Measurements from ENCODE around the gene RAB28.

GRCh38 chr4:13493793-13494192, 9.7 kb upstream of the RAB28 start:
- TF ChIP-seq PKNOX1 (IDR thresholded peaks at IDR 0.05) (no peak), ZBTB1 (CRISPR knock-in tag; IDR thresholded peaks at IDR 0.05; ENCODE audit: borderline replicate concordance, low read depth) (no peak), POLR2A (conservative IDR thresholded peaks at IDR 0.05) (no peak), KAT7 (CRISPR knock-in tag; IDR thresholded peaks at IDR 0.05; ENCODE audit: borderline replicate concordance) (no peak), PCBP1 (IDR thresholded peaks at IDR 0.05; ENCODE audit: low read depth, low read length, poor library complexity, severe bottlenecking) (no peak), FOXK1 (CRISPR knock-in tag; IDR thresholded peaks at IDR 0.05; ENCODE audit: borderline replicate concordance) (no peak), ZNF140 (CRISPR knock-in tag; IDR thresholded peaks at IDR 0.05) (no peak), CHCHD3 (CRISPR knock-in tag; IDR thresholded peaks at IDR 0.05) (no peak), PATZ1 (CRISPR knock-in tag; IDR thresholded peaks at IDR 0.05; ENCODE audit: borderline replicate concordance) (no peak), GTF2F1 (IDR thresholded peaks at IDR 0.05; ENCODE audit: low read depth, low read length) (no peak)
- TF ChIP-seq, protein P1, sequence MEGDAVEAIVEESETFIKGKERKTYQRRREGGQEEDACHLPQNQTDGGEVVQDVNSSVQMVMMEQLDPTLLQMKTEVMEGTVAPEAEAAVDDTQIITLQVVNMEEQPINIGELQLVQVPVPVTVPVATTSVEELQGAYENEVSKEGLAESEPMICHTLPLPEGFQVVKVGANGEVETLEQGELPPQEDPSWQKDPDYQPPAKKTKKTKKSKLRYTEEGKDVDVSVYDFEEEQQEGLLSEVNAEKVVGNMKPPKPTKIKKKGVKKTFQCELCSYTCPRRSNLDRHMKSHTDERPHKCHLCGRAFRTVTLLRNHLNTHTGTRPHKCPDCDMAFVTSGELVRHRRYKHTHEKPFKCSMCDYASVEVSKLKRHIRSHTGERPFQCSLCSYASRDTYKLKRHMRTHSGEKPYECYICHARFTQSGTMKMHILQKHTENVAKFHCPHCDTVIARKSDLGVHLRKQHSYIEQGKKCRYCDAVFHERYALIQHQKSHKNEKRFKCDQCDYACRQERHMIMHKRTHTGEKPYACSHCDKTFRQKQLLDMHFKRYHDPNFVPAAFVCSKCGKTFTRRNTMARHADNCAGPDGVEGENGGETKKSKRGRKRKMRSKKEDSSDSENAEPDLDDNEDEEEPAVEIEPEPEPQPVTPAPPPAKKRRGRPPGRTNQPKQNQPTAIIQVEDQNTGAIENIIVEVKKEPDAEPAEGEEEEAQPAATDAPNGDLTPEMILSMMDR (IDR thresholded peaks at IDR 0.05 in 2 of 3, conservative IDR thresholded peaks at IDR 0.05 in 1 of 3; ENCODE audit: insufficient read depth in 2 of 3, low read depth in 1 of 3, low read length in 3 of 3), result no peak
- TF ChIP-seq, protein P2, sequence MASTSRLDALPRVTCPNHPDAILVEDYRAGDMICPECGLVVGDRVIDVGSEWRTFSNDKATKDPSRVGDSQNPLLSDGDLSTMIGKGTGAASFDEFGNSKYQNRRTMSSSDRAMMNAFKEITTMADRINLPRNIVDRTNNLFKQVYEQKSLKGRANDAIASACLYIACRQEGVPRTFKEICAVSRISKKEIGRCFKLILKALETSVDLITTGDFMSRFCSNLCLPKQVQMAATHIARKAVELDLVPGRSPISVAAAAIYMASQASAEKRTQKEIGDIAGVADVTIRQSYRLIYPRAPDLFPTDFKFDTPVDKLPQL (IDR thresholded peaks at IDR 0.05; ENCODE audit: extremely low read depth, insufficient read length), result no peak
